Measurements from ENCODE around the gene RAVER2. TPM values are rescaled to one million over a fixed set of nuclear protein-coding genes. Genes with fewer than 3 reads are reported as not detected.
A peak's percentile ranks its signal among the peaks of the same experiment; 100 is the strongest.

RAVER2 gene
- total RNA-seq, 2 experiments from 2014 or later: 0.08 TPM; not detected in 1

GRCh38 chr1:64829411-64830029 lies 84.6 kb downstream of the RAVER2 start:
- H3K4me1 ChIP-seq (ENCODE audit: insufficient read depth, low read length, poor library complexity, severe bottlenecking): peaks cover 8% of the 10 kb centered on the region
- no peaks in the 10 kb centered on the region for H3K79me2 ChIP-seq (ENCODE audit: insufficient read depth, low read depth, low read length)
- no peak for TF ChIP-seq CTCF (conservative IDR thresholded peaks at IDR 0.05; ENCODE audit: low read length)
- TF ChIP-seq EZH2phosphoT487 (IDR thresholded peaks at IDR 0.05; ENCODE audit: borderline replicate concordance, low read depth, low read length): no peak
- H4K20me1 ChIP-seq (ENCODE audit: insufficient read depth, low read length): no peaks in the 10 kb centered on the region
- ChIA-PET CTCF (ENCODE audit: unreplicated experiment) (no interaction called here), POLR2A (no interaction called here)
- DNase-seq (ENCODE audit: low spot score): no peak
- 0 out of 2 replicates have a peak overlapping the region, but pooled peaks have one; percentile 23 for H3K4me2 ChIP-seq (ENCODE audit: low read length)
- H2AFZ ChIP-seq (ENCODE audit: low read length): no peak overlapping the region
- intact Hi-C loops (cut with micrococcal nuclease; ENCODE audit: unreplicated experiment): no loop called here
- H3K27ac ChIP-seq (ENCODE audit: low read depth, low read length, poor library complexity, severe bottlenecking): no peak overlapping the region
- no peaks in the 10 kb centered on the region for H3K9me3 ChIP-seq (ENCODE audit: low read length)
- no peak overlapping the region for H3K4me3 ChIP-seq (ENCODE audit: low read depth, low read length, poor library complexity, severe bottlenecking)
- H3K36me3 ChIP-seq (ENCODE audit: insufficient read depth, low read length): peaks cover 29% of the 10 kb centered on the region
- BruUV-seq (replicated peaks): no TSS peak
- H3K9me2 ChIP-seq (ENCODE audit: insufficient read depth, low read length): no peaks in the 10 kb centered on the region

- POLR2A ChIA-PET: interaction anchor here (0.7 kb wide), 1 partner anchor 201 kb away, joined by 3 read pairs; no protein-coding TSS in a partner anchor
- TF ChIP-seq EZH2phosphoT487 (IDR thresholded peaks at IDR 0.05; ENCODE audit: borderline replicate concordance, low read depth, low read length) (no peak), CTCF (conservative IDR thresholded peaks at IDR 0.05; ENCODE audit: low read length) (no peak)
These were observed 85.3 kb downstream of the RAVER2 start for GRCh38 chr1:64830030-64830651.

GRCh38 chr1:64834734-64835133 lies 89.9 kb downstream of the RAVER2 start:
- H3K9me2 ChIP-seq (ENCODE audit: insufficient read depth, low read length): no peaks in the 10 kb centered on the region
- H3K4me1 ChIP-seq (ENCODE audit: insufficient read depth, low read length, poor library complexity, severe bottlenecking): no peaks in the 10 kb centered on the region
- no peaks in the 10 kb centered on the region for H3K79me2 ChIP-seq (ENCODE audit: insufficient read depth, low read depth, low read length)
- H3K4me2 ChIP-seq (ENCODE audit: low read length): no peak overlapping the region
- intact Hi-C loops (cut with micrococcal nuclease; ENCODE audit: unreplicated experiment): no loop called here
- H4K20me1 ChIP-seq (ENCODE audit: insufficient read depth, low read length): no peaks in the 10 kb centered on the region
- ChIA-PET POLR2A (no interaction called here), CTCF (ENCODE audit: unreplicated experiment) (no interaction called here)
- TF ChIP-seq EZH2phosphoT487 (IDR thresholded peaks at IDR 0.05; ENCODE audit: borderline replicate concordance, low read depth, low read length) (no peak), CTCF (conservative IDR thresholded peaks at IDR 0.05; ENCODE audit: low read length) (no peak)
- H3K27ac ChIP-seq (ENCODE audit: low read depth, low read length, poor library complexity, severe bottlenecking): no peak overlapping the region
- DNase-seq (ENCODE audit: low spot score): no peak
- H3K36me3 ChIP-seq (ENCODE audit: insufficient read depth, low read length): peaks cover 77% of the 10 kb centered on the region
- BruUV-seq (replicated peaks): no TSS peak
- H2AFZ ChIP-seq (ENCODE audit: low read length): no peak overlapping the region
- no peaks in the 10 kb centered on the region for H3K9me3 ChIP-seq (ENCODE audit: low read length)
- H3K4me3 ChIP-seq (ENCODE audit: low read depth, low read length, poor library complexity, severe bottlenecking): no peak overlapping the region

More at GRCh38 chr1:64830030-64830651, 85.3 kb downstream of the RAVER2 start:
- H3K9me2 ChIP-seq (ENCODE audit: insufficient read depth, low read length): no peaks in the 10 kb centered on the region
- H3K4me1 ChIP-seq (ENCODE audit: insufficient read depth, low read length, poor library complexity, severe bottlenecking): peaks cover 8% of the 10 kb centered on the region
- H3K4me2 ChIP-seq (ENCODE audit: low read length): no peak overlapping the region
- H2AFZ ChIP-seq (ENCODE audit: low read length): no peak overlapping the region
- CTCF ChIA-PET (ENCODE audit: unreplicated experiment): no interaction called here
- intact Hi-C loops (cut with micrococcal nuclease; ENCODE audit: unreplicated experiment): no loop called here
- no TSS peak for BruUV-seq (replicated peaks)
- no peak for DNase-seq (ENCODE audit: low spot score)
- no peaks in the 10 kb centered on the region for H3K79me2 ChIP-seq (ENCODE audit: insufficient read depth, low read depth, low read length)
- H3K9me3 ChIP-seq (ENCODE audit: low read length): no peaks in the 10 kb centered on the region
- H3K4me3 ChIP-seq (ENCODE audit: low read depth, low read length, poor library complexity, severe bottlenecking): no peak overlapping the region
- no peaks in the 10 kb centered on the region for H4K20me1 ChIP-seq (ENCODE audit: insufficient read depth, low read length)
- H3K36me3 ChIP-seq (ENCODE audit: insufficient read depth, low read length): peaks cover 35% of the 10 kb centered on the region
- H3K27ac ChIP-seq (ENCODE audit: low read depth, low read length, poor library complexity, severe bottlenecking): no peak overlapping the region
